Left renal cortex interstitium (tissue), 4 donors: Measurements from ENCODE around the gene PEX14. TPM values are rescaled to one million over a fixed set of nuclear protein-coding genes. Genes with fewer than 3 reads are reported as not detected.
"Not testable (repeated sequence)": the region's sequence is repeated elsewhere in the genome, so short reads cannot be mapped to it uniquely, and the experiment has no call there.

Experiments used
- DNase-seq, 4 donors: peaks; one replicate each; pipeline ENCODE4 v3.0.0-alpha.2; 2013; ENCODE audit warnings: low read depth in 4 of 4, low spot score in 2 of 4, missing footprints in 1 of 4
- polyA plus RNA-seq, 4 donors: library from polyadenylated mRNA; unstranded; fragments of 120-200 nt; gene quantifications; one replicate each; pipeline ENCODE4 v1.2.1, GENCODE V29; 2013; ENCODE audit not compliant: insufficient read length in 4 of 4

The PEX14 gene, protein sequence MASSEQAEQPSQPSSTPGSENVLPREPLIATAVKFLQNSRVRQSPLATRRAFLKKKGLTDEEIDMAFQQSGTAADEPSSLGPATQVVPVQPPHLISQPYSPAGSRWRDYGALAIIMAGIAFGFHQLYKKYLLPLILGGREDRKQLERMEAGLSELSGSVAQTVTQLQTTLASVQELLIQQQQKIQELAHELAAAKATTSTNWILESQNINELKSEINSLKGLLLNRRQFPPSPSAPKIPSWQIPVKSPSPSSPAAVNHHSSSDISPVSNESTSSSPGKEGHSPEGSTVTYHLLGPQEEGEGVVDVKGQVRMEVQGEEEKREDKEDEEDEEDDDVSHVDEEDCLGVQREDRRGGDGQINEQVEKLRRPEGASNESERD
- 10 to 100 TPM; 18.6 to 27.9 (median 24.9) TPM for polyA plus RNA-seq

DNA sequence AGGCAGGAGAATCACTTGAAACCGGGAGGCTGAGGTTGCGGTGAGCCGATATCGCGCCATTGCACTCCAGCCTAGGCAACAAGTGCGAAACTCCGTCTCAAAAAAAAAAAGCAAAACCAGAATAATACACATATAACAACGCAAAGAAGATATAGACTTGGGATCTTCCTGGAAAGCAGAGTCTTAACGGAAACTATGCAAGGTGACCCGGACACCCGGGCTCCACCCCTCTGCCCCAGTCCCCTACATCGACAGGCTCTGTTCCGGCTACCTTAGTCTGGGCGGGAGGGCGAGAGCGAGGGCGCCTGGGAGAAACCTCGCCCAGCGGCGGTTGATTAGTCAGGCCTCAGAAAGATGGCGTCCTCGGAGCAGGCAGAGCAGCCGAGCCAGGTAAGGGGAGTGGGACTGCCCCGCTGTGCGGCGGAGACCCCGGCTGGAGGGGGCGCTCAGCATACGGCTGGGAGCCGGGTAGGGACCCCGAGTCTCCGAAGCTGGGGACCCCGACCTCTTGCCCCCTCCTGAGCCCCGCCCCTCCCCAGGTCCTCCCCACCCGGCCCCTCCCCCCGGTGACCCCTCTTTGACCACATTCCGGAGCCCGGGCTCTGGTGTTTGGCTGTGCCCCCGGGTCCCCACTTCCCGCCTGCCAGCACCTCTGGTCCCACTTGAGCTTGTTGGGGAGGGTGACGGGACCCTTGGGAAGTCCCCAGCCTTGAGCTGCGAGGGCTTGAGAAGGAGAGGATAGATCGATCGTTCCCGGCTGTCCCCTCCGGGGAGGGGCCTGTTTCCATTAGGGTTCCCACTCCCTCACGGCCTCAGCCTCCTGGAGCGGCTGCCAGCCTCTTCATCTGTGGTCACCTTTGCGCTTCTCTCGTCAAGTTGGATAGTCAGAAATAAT is at the start of gene PEX14:
TSS of gene PEX14 (plus strand) at position 338 of the 895 bp plus-strand sequence. CDS start at position 355, 17 bp downstream.
- peak; percentile 53 to 81 (median 66) for DNase-seq

DNA sequence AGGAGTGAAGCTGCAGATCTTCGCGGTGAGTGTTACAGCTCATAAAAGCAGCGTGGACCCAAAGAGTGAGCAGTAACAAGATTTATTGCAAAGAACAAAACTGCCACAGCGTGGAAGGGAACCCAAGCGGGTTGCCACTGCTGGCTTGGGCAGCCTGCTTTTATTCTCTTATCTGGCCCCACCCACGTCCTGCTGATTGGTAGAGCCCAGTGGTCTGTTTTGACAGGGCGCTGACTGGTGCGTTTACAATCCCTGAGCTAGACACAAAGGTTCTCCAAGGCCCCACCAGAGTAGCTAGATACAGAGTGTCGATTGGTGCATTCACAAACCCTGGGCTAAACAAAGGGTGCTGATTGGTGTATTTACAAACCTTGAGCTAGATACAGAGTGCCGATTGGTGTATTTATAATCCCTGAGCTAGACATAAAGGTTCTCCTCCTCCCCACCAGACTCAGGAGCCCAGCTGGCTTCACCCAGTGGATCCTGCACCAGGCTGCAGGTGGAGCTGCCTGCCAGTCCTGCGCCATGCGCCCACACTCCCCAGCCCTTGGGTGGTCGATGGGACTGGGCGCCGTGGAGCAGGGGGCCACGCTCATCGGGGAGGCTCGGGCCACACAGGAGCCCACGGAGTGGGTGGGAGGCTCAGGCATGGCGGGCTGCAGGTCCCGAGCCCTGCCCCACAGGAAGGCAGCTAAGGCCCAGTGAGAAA is 48.8 kb upstream of the PEX14 start:
- not testable (repeated sequence) for DNase-seq

- DNase-seq = not testable (repeated sequence)
These were observed 48.3 kb upstream of the PEX14 start for GRCh38 chr1:10426535-10426848.

DNA sequence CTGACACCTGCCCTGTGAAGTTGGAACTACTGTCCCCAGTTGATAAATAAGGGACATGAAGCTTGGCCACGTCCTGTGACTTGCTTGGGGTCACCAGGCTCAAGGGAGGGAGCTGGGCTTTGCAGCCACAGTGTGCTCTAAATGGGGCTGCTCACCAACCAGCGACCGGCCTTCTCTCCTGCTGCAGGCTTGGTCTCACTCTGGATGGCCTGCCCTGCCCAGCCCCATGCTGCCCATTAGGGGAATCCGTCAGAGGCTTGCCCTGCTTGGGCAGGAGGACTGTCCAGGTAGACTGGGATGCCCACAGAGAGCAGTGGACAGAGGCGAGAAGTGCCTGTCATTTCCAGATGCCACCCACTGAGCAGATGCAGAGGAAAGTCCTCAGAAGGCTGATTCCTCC is 45.8 kb upstream of the PEX14 start:
- no peak for DNase-seq

DNA sequence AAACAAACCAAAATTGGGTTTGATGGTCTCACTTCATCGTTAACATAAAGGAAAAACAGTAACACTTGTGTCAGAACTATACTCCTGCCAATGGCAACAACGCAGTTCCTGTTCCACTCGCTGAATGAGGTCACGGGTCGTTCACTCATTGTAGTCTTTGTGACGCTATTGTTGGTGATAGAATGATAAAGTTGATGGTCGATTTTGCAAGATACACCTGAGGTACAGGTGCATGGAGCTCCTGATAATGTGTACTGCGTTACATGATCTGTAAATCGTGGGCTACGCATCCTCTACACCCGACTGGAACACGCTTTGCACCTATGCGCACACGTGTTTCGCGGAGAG is 44.9 kb upstream of the PEX14 start:
- no peak for DNase-seq

DNA sequence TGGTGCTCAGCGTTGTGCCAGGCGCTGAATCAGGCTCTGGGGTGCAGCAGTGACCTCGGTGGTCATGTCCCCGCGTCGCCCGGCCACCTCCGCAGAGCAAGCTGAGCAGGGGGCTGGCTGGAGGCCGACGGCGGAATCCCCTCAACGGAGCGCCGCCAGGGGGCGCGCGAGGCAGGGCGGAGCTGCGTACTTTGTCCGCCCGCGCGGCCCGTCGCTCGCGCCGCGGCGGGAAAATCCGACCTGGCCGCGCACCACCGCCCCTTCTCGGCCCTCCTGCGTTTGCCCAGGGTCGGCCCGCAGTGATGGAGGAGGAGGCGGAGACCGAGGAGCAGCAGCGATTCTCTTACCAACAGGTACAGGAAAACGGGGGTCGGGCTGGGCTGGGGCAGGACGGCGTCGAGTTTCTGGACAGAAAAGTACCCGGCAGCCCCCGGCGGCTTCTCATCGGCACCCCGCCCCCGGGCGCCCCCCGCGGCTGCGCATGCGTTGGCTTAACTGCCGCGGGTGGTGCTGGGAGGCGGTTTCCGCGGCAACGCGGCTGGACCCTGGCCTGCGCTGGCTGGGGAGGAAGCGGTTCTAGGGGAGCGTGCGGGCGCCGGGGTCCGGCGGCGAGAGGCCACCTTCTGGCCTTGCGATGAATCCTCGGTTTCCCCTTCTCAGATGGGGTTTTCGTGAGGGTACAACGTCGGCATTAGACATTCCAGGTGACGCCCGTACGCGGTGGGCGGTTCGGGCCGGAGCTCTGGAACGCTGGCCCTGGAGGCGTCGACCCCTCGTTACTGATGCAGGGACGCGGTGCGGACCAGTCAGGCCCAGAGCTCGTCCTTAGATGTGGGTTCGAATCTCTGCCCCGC is 44.3 kb upstream of the PEX14 start, which contains the start of gene CENPS:
TSS of gene CENPS (plus strand) at position 218 of the 854 bp plus-strand sequence. CDS start at position 303, 85 bp downstream.
- peak; percentile 80 to 90 (median 84) for DNase-seq

- DNase-seq = no peak
These were observed 43.5 kb upstream of the PEX14 start for GRCh38 chr1:10431070-10431730.

- DNase-seq = no peak
These were observed 41.6 kb upstream of the PEX14 start for GRCh38 chr1:10432910-10433700.

GRCh38 chr1:10433790-10434189 is 41.0 kb upstream of the PEX14 start:
- DNase-seq = no peak

DNA sequence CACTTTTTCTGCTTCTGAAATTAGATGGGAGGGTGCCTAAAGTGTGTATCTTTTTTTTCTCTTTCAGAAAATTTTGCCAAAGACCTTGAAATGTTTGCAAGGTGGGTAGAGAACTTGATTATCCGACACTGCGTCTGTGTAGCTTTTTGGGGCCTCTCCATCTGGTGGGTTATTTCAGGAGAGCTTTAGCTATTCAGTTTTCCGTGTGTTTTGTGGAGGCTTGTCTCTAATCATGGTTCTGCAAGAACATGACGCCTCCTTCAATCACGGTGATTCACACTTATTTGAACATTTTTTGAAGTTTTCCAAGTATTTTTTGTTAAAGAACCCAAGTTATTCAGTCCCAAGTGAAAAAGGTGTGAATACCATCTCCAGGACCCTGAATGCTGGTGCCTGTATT is 40.2 kb upstream of the PEX14 start:
- no peak for DNase-seq

DNA sequence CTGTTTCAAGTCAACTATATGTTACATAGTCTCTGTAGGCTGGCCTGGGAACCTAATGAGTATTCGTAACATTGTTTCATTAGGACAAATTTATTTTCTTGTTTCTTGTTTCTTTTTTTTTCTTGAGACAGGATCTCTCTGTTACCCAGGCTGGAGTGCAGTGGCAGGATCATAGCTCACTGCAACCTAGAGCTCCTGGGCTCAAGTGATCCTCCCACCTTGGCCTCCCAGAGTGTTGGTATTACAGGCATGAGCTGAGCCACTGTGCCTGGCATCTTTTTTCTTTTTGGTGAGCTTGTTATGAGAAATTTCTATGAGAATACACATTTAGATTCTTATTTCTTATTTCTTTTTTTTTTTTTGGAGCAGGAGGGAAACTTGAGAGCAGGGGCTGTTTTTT is 37.7 kb upstream of the PEX14 start:
- DNase-seq = no peak

DNA sequence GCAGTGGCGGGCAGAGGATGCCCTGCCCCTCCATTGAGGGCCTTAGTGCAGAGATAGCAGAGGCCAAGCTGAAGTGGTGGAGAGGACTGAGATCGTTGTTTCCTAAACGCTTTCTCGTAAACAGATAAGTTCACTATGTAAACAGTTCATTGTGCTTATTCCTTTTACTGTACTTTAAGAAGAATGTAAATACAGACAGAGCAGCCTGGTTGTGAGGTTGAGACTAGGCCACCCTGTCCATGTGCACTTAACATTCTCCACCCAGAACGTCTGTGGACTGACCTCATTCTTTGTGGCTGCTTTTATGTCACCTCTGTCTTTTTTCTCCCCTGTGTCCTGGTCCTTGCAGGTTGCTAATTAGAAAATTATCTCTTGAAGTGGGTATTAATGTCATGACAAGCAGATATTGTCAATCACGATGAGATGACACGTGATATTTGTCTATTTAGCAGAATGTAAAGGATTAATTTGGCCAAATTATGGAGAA is 36.0 kb upstream of the PEX14 start:
- no peak for DNase-seq

DNA sequence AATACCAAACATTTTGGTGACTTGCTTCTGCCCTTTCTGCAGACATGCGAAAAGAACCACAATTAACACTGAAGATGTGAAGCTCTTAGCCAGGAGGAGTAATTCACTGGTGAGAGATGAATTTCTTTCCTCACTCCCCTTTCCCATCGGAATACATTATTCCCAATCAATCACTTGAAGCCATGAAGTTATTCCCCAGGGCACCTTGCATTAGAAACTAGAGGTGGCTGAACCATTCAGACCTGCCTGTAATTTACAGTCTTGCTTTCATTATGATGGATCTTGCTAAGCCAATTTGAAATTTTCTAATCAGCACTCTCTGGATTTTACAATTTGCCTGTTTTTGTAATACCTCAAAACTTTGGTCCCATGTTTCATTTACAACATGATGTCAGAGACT is 34.4 kb upstream of the PEX14 start:
- DNase-seq = no peak

DNA sequence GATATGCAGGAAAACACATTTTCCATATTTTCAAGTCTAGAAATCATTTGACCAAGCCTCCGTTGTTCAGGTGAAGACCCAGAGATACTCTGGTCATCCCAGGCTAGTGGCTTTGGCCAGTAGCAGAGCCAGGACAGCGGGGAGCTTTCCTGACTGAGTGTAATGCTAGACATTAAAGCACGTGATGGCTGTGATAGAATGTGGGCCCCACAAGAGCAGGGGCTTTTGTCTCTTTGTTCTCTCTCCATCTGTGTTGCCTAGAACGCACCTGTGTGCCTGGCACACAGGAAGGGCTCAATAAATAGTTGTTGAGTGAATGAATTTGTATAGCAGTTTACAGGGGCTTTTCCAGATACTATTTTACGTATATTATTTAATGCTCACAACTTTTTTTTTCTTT is 34.0 kb upstream of the PEX14 start:
- DNase-seq = no peak

DNA sequence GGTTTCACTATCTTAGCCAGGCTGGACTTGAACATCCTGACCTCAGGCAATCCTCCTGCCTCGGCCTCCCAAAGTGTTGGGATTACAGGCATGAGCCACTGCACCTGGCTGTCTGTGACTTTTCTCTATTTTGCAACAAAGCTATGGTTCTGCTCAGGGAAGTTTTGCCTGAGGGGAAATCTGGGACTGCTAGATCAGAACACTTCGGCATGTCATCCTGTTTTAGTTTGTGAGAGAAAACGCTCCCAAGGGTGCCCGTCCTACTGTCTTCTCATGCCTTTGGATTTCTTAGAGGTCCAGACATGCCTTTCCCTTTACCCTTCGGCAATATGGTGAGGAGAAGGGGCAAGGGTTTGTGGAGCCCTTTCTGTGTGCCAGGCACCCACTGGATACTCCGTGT is 30.5 kb upstream of the PEX14 start:
- no peak for DNase-seq

DNA sequence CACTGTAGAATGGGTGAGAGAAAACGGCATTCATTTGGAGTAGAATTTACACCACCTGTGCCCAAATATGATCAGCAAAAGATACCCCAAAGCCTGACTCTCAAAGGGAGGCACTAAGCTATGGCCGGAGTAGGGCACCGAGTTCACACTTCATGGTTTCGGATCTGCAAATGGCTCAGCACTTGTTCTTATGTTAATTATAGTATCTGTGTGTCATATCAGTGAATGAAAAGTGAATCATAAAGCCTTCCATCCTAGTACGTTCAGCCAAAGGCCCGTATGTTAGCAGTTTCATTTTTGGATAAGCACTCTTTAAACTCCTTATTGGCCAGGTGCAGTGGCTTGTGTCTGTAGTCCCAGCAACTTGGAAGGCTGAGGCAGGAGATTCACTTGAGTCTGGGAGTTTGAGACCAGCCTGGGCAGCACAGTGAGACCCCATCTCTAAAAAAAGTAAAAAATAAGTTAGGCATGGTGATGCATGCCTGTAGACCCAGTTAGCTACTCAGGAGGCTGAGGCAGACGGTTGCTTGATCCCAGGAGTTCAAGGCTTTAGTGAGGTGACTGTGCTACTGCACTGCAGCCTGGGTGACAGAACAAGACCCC is 29.9 kb upstream of the PEX14 start:
- no peak for DNase-seq

- no peak for DNase-seq
These were observed 27.8 kb upstream of the PEX14 start for GRCh38 chr1:10446790-10447422.

- no peak for DNase-seq
These were observed 25.0 kb upstream of the PEX14 start, which contains the start of gene CORT for GRCh38 chr1:10449751-10450150. TSS of gene CORT (plus strand) at chr1:10450031. CDS start at chr1:10450224, 193 bp downstream.
